ENCODE measurements around the gene TMCO4.

TMCO4 gene

GRCh38 chr1:19744335-19744743 is 55.4 kb downstream of the TMCO4 start:
- DNase-seq: no peak

GRCh38 chr1:19743793-19744192 is 55.9 kb downstream of the TMCO4 start:
- no peak for DNase-seq

GRCh38 chr1:19743180-19743579 is 56.5 kb downstream of the TMCO4 start:
- DNase-seq: no peak

GRCh38 chr1:19739628-19740027 is 60.1 kb downstream of the TMCO4 start:
- DNase-seq: no peak

GRCh38 chr1:19738669-19739068 is 61.0 kb downstream of the TMCO4 start:
- no peak for DNase-seq

- no peak for DNase-seq
These were observed 61.6 kb downstream of the TMCO4 start for GRCh38 chr1:19738076-19738475.

- no peak for DNase-seq
These were observed 62.5 kb downstream of the TMCO4 start for GRCh38 chr1:19737104-19737825.

GRCh38 chr1:19735440-19736127 is 64.1 kb downstream of the TMCO4 start:
- no peak for DNase-seq

GRCh38 chr1:19734472-19734999 is 65.2 kb downstream of the TMCO4 start:
- DNase-seq: no peak

- no peak for DNase-seq
These were observed 65.7 kb downstream of the TMCO4 start for GRCh38 chr1:19734056-19734455.

GRCh38 chr1:19733615-19734014 is 66.1 kb downstream of the TMCO4 start:
- DNase-seq: no peak

GRCh38 chr1:19731311-19731821 is 68.3 kb downstream of the TMCO4 start:
- no peak for DNase-seq

- DNase-seq: no peak
These were observed 68.9 kb downstream of the TMCO4 start for GRCh38 chr1:19730793-19731192.

GRCh38 chr1:19730232-19730631 is 69.5 kb downstream of the TMCO4 start:
- DNase-seq: no peak

GRCh38 chr1:19728413-19729145 is 71.1 kb downstream of the TMCO4 start:
- DNase-seq: no peak

- no peak for DNase-seq
These were observed 74.1 kb downstream of the TMCO4 start for GRCh38 chr1:19725606-19726005.

GRCh38 chr1:19723874-19724273 is 75.8 kb downstream of the TMCO4 start:
- DNase-seq: no peak

- DNase-seq: no peak
These were observed 78.7 kb downstream of the TMCO4 start for GRCh38 chr1:19720973-19721372.

- DNase-seq: no peak
These were observed 79.5 kb downstream of the TMCO4 start for GRCh38 chr1:19720174-19720573.

- DNase-seq: no peak
These were observed 82.2 kb downstream of the TMCO4 start for GRCh38 chr1:19717467-19717866.

GRCh38 chr1:19715334-19716203 is 84.1 kb downstream of the TMCO4 start:
- peak; percentile 59 for DNase-seq

- DNase-seq: no peak
These were observed 86.8 kb downstream of the TMCO4 start for GRCh38 chr1:19712928-19713327.
